ENCODE results near the gene EAF1. TPM values are rescaled to one million over a fixed set of nuclear protein-coding genes. Genes with fewer than 3 reads are reported as not detected.
"Not testable (repeated sequence)": the region's sequence is repeated elsewhere in the genome, so short reads cannot be mapped to it uniquely, and the experiment has no call there.

Gene EAF1
- total RNA-seq, 2 donors from 2014 or later: 22.7 to 34.3 TPM

DNA sequence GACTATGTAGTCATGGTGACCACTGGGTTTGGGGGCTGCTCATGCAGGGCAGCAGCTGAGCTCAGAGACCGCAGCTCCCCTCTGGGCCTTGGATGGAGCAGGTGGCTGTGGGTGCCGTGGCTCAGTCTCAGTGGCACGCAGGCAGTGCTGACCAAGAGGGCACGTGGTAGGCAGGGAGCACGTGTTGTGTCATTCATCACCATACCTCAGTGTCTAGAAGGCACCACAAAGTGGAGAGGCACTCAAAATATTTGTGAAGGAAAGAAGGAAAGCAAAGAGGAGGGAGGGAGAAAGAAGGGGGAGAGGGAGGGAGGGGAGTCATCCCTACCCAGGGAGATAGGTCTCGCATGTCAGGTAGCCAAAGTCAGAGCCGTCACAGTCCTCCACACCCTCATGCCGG, 26.1 kb downstream of the EAF1 start:
- TF ChIP-seq, protein P1, sequence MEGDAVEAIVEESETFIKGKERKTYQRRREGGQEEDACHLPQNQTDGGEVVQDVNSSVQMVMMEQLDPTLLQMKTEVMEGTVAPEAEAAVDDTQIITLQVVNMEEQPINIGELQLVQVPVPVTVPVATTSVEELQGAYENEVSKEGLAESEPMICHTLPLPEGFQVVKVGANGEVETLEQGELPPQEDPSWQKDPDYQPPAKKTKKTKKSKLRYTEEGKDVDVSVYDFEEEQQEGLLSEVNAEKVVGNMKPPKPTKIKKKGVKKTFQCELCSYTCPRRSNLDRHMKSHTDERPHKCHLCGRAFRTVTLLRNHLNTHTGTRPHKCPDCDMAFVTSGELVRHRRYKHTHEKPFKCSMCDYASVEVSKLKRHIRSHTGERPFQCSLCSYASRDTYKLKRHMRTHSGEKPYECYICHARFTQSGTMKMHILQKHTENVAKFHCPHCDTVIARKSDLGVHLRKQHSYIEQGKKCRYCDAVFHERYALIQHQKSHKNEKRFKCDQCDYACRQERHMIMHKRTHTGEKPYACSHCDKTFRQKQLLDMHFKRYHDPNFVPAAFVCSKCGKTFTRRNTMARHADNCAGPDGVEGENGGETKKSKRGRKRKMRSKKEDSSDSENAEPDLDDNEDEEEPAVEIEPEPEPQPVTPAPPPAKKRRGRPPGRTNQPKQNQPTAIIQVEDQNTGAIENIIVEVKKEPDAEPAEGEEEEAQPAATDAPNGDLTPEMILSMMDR (IDR thresholded peaks at IDR 0.05): no peak
- ATAC-seq (ENCODE audit: insufficient number of reproducible peaks, low FRiP score, low read depth) (no peak), DNase-seq (ENCODE audit: low spot score) (no peak)
- no peak overlapping the region for H3K4me3 ChIP-seq
- H3K27ac ChIP-seq: no peak overlapping the region
- H3K36me3 ChIP-seq: peaks cover 4% of the 10 kb centered on the region
- no peaks in the 10 kb centered on the region for H3K4me1 ChIP-seq (ENCODE audit: control insufficient read depth in 1 of 2, low read depth in 2 of 2)
- H3K9me3 ChIP-seq: no peaks in the 10 kb centered on the region
- no peaks in the 10 kb centered on the region for H3K27me3 ChIP-seq (replicated peaks; ENCODE audit: insufficient read depth)

DNA sequence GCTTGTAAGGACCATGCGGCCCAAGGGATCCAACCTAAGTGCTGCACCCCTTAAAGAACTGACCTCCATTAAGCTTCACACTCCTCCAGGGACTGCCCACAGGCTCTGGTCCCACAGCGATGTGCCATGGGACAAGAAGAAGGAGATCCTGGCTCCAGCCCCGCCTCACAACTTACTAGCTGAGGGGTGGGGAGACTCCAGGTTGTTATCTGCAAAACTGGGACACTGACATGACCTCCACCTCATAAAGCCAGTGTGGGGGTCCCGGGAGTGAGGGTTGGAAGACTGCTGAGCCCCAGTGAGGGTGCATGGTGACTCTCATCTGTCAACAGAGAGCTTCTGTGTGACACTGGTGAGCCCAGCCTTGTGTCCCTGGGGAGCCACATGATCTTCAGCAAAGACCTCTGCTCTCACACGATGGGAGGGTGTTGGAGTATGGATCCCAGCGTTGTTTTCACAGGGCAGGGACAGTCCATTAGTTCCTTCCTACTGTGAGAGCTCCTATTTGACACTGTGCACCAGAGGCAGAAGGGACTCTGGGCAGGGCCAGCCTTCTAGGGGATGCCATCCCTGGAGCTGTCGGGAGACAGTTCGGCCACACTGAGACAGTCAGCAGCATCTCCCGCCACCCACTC, 26.7 kb downstream of the EAF1 start:
- Histone ChIP-seq H3K9me3 (no peaks in the 10 kb centered on the region), H3K36me3 (peaks cover 4% of the 10 kb centered on the region), H3K4me1 (ENCODE audit: control insufficient read depth in 1 of 2, low read depth in 2 of 2) (no peaks in the 10 kb centered on the region), H3K27ac (no peak overlapping the region), H3K4me3 (no peak overlapping the region), H3K27me3 (replicated peaks; ENCODE audit: insufficient read depth) (no peaks in the 10 kb centered on the region)
- ATAC-seq (ENCODE audit: insufficient number of reproducible peaks, low FRiP score, low read depth): no peak
- TF ChIP-seq, protein P1 (IDR thresholded peaks at IDR 0.05): no peak
- no peak for DNase-seq (ENCODE audit: low spot score)

DNA sequence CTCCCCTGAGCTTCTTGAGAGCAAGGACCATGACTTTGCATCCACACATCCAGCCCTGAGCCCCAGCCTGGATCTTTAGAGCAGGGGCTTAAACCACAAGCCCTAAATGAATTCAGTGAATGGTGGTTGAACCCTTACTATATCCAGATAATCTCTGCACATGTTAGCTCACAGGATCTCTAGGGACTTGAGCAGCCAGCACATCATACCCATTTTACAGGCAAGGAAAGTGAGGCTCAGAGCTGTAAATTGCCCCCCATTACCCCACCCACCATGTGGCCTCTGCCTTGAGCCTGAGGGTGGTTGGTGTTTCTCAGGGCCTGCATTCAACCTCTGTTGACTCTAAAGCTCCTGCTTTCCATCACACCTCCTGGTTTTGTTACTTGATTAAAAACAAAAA, 27.6 kb downstream of the EAF1 start:
- TF ChIP-seq, protein P1 (IDR thresholded peaks at IDR 0.05): no peak
- no peaks in the 10 kb centered on the region for H3K9me3 ChIP-seq
- H3K4me3 ChIP-seq: no peak overlapping the region
- DNase-seq (ENCODE audit: low spot score) (no peak), ATAC-seq (ENCODE audit: insufficient number of reproducible peaks, low FRiP score, low read depth) (no peak)
- peaks cover 4% of the 10 kb centered on the region for H3K36me3 ChIP-seq
- no peaks in the 10 kb centered on the region for H3K4me1 ChIP-seq (ENCODE audit: control insufficient read depth in 1 of 2, low read depth in 2 of 2)
- H3K27ac ChIP-seq: no peak overlapping the region
- no peaks in the 10 kb centered on the region for H3K27me3 ChIP-seq (replicated peaks; ENCODE audit: insufficient read depth)

DNA sequence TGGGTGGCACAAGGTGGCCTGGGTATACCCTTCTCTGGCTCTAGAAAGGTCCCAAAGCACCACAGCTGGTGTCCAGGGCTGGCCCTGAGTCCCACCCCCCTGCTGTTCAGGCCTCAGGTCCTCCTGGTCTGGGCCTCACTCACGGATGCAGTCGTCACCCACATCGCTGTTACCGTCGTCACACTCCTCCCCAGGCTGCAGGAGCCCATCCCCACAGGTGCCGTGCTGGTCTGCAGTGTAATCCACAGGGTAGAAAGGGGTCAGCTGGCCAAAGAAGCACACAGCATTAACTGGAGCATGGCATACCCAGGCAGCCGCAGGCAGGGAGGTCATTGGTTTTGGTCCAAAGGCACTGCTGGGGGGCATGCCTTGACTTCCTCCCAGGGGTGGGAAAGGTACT, 28.4 kb downstream of the EAF1 start:
- Histone ChIP-seq H3K4me3 (no peak overlapping the region), H3K36me3 (peaks cover 4% of the 10 kb centered on the region), H3K27ac (no peak overlapping the region), H3K9me3 (no peaks in the 10 kb centered on the region), H3K27me3 (replicated peaks; ENCODE audit: insufficient read depth) (no peaks in the 10 kb centered on the region), H3K4me1 (ENCODE audit: control insufficient read depth in 1 of 2, low read depth in 2 of 2) (no peaks in the 10 kb centered on the region)
- TF ChIP-seq, protein P1 (IDR thresholded peaks at IDR 0.05): no peak
- no peak for DNase-seq (ENCODE audit: low spot score)
- no peak for ATAC-seq (ENCODE audit: insufficient number of reproducible peaks, low FRiP score, low read depth)

DNA sequence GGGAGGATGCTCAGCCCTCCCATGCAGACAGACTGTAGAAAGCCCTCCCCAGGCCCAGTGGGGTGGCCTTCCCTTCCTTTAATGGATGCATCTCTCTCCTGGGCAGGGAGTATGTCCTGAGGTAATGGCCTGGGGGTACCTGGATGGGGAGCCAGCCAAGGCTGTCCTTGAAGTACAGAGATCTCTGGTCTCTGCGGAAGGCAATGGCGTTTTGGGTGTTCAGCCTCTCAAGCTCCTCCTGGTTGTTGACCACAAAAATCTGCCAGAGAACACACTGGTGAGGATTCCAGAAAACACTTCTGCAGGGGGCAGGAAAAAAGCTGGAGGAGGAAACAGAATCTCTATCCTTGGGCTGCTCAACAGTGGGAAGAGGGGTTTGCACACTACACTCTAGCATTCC, 28.9 kb downstream of the EAF1 start:
- TF ChIP-seq, protein P1 (IDR thresholded peaks at IDR 0.05): no peak
- ATAC-seq (ENCODE audit: insufficient number of reproducible peaks, low FRiP score, low read depth) (no peak), DNase-seq (ENCODE audit: low spot score) (no peak)
- Histone ChIP-seq H3K4me1 (ENCODE audit: control insufficient read depth in 1 of 2, low read depth in 2 of 2) (no peaks in the 10 kb centered on the region), H3K36me3 (peaks cover 4% of the 10 kb centered on the region), H3K9me3 (no peaks in the 10 kb centered on the region), H3K4me3 (no peak overlapping the region), H3K27me3 (replicated peaks; ENCODE audit: insufficient read depth) (no peaks in the 10 kb centered on the region), H3K27ac (no peak overlapping the region)

DNA sequence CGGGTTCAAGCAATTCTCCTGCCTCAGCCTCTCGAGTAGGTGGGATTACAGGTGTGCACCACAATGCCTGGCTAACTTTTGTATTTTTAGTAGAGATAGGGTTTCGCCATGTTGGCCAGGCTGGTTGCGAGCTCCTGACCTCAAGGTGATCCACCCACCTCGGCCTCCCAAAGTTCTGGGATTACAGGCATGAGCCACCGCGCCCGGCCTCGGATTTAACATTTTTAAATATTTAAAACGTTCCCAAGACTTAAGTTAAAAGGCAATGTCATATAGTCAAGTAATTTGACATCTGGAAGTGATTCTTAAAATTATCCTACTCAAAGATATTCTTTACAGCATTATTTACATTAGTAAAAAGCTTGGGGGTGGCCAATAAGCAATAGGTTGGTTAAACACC, 29.5 kb downstream of the EAF1 start:
- H3K36me3 ChIP-seq; ATAC-seq (ENCODE audit: insufficient number of reproducible peaks, low FRiP score, low read depth); H3K4me3 ChIP-seq; H3K27ac ChIP-seq; H3K4me1 ChIP-seq (ENCODE audit: control insufficient read depth in 1 of 2, low read depth in 2 of 2); DNase-seq (ENCODE audit: low spot score); H3K9me3 ChIP-seq; H3K27me3 ChIP-seq (replicated peaks; ENCODE audit: insufficient read depth): not testable (repeated sequence)

Data from thoracic aorta (tissue), 2 donors.